ENCODE measurements around the gene HVCN1.
"Not testable (repeated sequence)": the region's sequence is repeated elsewhere in the genome, so short reads cannot be mapped to it uniquely, and the experiment has no call there.

HVCN1 gene

DNA sequence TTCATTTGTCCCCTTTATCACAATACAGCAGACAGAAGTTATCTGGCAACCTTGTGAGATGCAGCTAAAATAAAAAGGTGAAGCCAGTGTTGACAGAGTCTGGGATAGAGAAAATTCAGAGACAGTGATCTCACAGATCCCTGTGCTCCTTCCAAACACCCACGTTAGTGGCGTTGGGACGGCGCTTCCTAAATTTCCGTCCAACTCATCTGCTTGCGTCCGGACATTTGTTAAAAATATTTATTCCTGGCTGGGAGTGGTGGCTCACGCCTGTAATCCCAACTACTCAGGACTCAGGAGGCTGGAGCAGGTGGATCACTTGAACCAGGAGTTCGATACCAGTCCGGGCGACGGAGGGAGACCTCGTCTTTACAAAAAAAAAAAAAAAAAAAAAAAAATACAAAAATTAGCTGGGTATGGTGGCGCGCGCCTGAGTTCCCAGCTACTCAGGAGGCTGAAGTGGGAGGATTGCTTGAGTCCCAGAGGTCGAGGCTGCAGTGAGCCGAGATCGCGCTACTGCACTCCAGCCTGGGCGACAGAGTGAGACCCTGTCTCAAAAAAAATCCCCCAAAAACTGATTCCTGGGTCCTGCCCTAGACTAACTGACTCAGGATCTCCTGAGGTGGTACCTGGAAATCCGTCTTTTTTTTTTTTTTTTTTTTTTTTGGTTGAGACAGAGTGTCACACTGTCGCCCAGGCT, 75.7 kb downstream of the HVCN1 start:
- DNase-seq: peak in 1 of 2 donors; percentile 4
- Histone ChIP-seq H4K91ac (ENCODE audit: low read depth, low read length) (peak overlapping the region; percentile 45), H2BK12ac (ENCODE audit: low read length) (no peak overlapping the region), H3K18ac (ENCODE audit: low read length) (no peak overlapping the region), H3K4me3 (ENCODE audit: low read depth, low read length) (no peak overlapping the region), H4K8ac (ENCODE audit: low read depth, low read length) (peak overlapping the region; percentile 90), H3K27ac (ENCODE audit: low read depth, low read length) (no peak overlapping the region), H3K4me1 (ENCODE audit: control insufficient read depth in 1 of 2, insufficient read depth in 2 of 2, low read length in 2 of 2) (peaks cover 2 to 3% of the 10 kb centered on the region in 2 experiments), H3K27me3 (ENCODE audit: insufficient read depth, low read length) (no peaks in the 10 kb centered on the region), H3K79me1 (ENCODE audit: low read length) (peaks cover 2% of the 10 kb centered on the region), H2BK120ac (ENCODE audit: insufficient read depth, low read length, poor library complexity) (no peak overlapping the region), H2BK5ac (ENCODE audit: low read depth, low read length, poor library complexity) (no peak overlapping the region), H2AK5ac (ENCODE audit: low read length) (no peak overlapping the region), H4K12ac (ENCODE audit: low read depth, low read length) (peak overlapping the region; percentile 31), H3K4ac (ENCODE audit: low read depth, low read length) (no peak overlapping the region), H3K4me2 (ENCODE audit: low read length) (peak overlapping the region; percentile 77), H3K23ac (ENCODE audit: low read length) (no peak overlapping the region), H2AFZ (ENCODE audit: insufficient read depth, low read length, poor library complexity) (peak overlapping the region; percentile 89), H3K9me3 (ENCODE audit: insufficient read depth, low read depth, low read length) (no peaks in the 10 kb centered on the region), H3K9ac (ENCODE audit: low read length) (no peak overlapping the region), H3K14ac (ENCODE audit: low read length) (peak overlapping the region; percentile 62), H3K36me3 (ENCODE audit: control insufficient read depth in 1 of 2, insufficient read depth in 2 of 2, low read length in 2 of 2) (no peaks in the 10 kb centered on the region), H3K79me2 (ENCODE audit: control insufficient read depth, insufficient read depth, low read length, poor library complexity) (no peaks in the 10 kb centered on the region)
- WGBS (ENCODE audit: extremely low coverage, insufficient coverage, insufficient read length): no CpG with 5 or more reads among the region's 23 CpGs

DNA sequence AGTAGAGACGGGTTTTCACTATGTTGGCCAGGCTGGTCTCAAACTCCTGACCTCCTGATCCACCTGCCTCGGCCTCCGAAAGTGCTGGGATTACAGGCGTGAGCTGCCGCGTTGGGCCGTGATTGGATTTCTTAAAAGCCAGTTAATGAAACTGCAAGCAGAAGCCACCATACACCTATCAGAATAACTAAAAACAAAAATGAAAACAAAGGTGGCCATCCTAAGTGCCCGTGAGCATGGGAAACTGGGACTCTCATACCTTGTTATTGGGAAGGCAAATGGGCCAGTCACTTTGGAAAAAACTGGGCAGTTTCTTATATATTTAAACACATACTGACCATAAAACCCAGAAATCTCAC, 82.7 kb downstream of the HVCN1 start:
- no peak overlapping the region for H3K9ac ChIP-seq (ENCODE audit: low read length)
- no peaks in the 10 kb centered on the region for H3K4me1 ChIP-seq (ENCODE audit: control insufficient read depth in 1 of 2, insufficient read depth in 2 of 2, low read length in 2 of 2)
- H3K27me3 ChIP-seq (ENCODE audit: insufficient read depth, low read length): no peaks in the 10 kb centered on the region
- H2BK12ac ChIP-seq (ENCODE audit: low read length): no peak overlapping the region
- H3K14ac ChIP-seq (ENCODE audit: low read length): no peak overlapping the region
- H3K4me2 ChIP-seq (ENCODE audit: low read length): no peak overlapping the region
- WGBS (ENCODE audit: extremely low coverage, insufficient coverage, insufficient read length): no CpG with 5 or more reads among the region's 8 CpGs
- H4K91ac ChIP-seq (ENCODE audit: low read depth, low read length): no peak overlapping the region
- no peaks in the 10 kb centered on the region for H3K36me3 ChIP-seq (ENCODE audit: control insufficient read depth in 1 of 2, insufficient read depth in 2 of 2, low read length in 2 of 2)
- no peak overlapping the region for H2AK5ac ChIP-seq (ENCODE audit: low read length)
- no peak overlapping the region for H2AFZ ChIP-seq (ENCODE audit: insufficient read depth, low read length, poor library complexity)
- no peak overlapping the region for H3K27ac ChIP-seq (ENCODE audit: low read depth, low read length)
- no peak overlapping the region for H3K4ac ChIP-seq (ENCODE audit: low read depth, low read length)
- no peak overlapping the region for H2BK5ac ChIP-seq (ENCODE audit: low read depth, low read length, poor library complexity)
- no peak overlapping the region for H4K12ac ChIP-seq (ENCODE audit: low read depth, low read length)
- H3K23ac ChIP-seq (ENCODE audit: low read length): no peak overlapping the region
- no peak overlapping the region for H3K18ac ChIP-seq (ENCODE audit: low read length)
- H3K79me1 ChIP-seq (ENCODE audit: low read length): no peaks in the 10 kb centered on the region
- no peak for DNase-seq
- H3K9me3 ChIP-seq (ENCODE audit: insufficient read depth, low read depth, low read length): no peaks in the 10 kb centered on the region
- no peak overlapping the region for H2BK120ac ChIP-seq (ENCODE audit: insufficient read depth, low read length, poor library complexity)
- H3K4me3 ChIP-seq (ENCODE audit: low read depth, low read length): no peak overlapping the region
- H4K8ac ChIP-seq (ENCODE audit: low read depth, low read length): no peak overlapping the region
- no peaks in the 10 kb centered on the region for H3K79me2 ChIP-seq (ENCODE audit: control insufficient read depth, insufficient read depth, low read length, poor library complexity)

DNA sequence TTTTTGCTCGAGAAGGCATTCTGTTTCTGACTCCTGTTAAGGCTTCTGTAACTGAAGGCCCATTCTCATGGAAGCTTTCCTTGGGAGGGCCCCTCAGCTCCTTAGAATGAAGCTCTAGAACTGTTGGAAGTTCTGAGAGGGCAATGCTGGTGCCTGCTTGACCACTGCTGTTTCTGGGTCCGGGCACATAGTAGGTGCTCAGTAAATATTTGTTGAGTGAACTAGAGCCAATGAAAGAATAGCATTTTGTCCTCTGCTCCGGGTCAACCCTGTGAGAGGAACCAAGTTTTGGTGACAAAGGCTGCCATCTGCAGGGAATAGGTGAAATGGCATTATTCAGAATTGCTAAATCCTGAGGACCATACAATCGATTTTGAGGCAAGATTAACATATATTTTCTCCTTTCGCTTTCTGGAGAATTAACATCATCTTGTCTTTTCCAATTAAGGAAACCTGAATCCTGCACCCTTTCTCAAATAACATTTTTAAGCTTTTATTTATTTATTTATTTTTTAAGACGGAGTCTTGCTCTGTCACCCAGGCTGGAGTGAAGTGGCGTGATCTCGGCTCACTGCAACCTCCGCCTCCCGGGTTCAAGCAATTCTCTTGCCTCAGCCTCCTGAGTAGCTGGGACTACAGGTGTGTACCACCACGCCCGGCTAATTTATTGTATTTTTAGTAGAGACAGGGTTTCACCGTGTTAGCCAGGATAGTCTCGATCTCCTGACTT, 86.7 kb downstream of the HVCN1 start:
- not testable (repeated sequence) for H3K4me3 ChIP-seq (ENCODE audit: low read depth, low read length); H4K12ac ChIP-seq (ENCODE audit: low read depth, low read length); H2AFZ ChIP-seq (ENCODE audit: insufficient read depth, low read length, poor library complexity); H3K18ac ChIP-seq (ENCODE audit: low read length); H2BK12ac ChIP-seq (ENCODE audit: low read length); H4K91ac ChIP-seq (ENCODE audit: low read depth, low read length); H3K4me1 ChIP-seq (ENCODE audit: control insufficient read depth in 1 of 2, insufficient read depth in 2 of 2, low read length in 2 of 2); H3K4me2 ChIP-seq (ENCODE audit: low read length); H3K27ac ChIP-seq (ENCODE audit: low read depth, low read length); H3K36me3 ChIP-seq (ENCODE audit: control insufficient read depth in 1 of 2, insufficient read depth in 2 of 2, low read length in 2 of 2); H3K79me1 ChIP-seq (ENCODE audit: low read length); H3K79me2 ChIP-seq (ENCODE audit: control insufficient read depth, insufficient read depth, low read length, poor library complexity); H3K27me3 ChIP-seq (ENCODE audit: insufficient read depth, low read length); H3K4ac ChIP-seq (ENCODE audit: low read depth, low read length); H3K14ac ChIP-seq (ENCODE audit: low read length); H2BK5ac ChIP-seq (ENCODE audit: low read depth, low read length, poor library complexity); H4K8ac ChIP-seq (ENCODE audit: low read depth, low read length); H3K9me3 ChIP-seq (ENCODE audit: insufficient read depth, low read depth, low read length); H2AK5ac ChIP-seq (ENCODE audit: low read length); H2BK120ac ChIP-seq (ENCODE audit: insufficient read depth, low read length, poor library complexity); H3K23ac ChIP-seq (ENCODE audit: low read length); H3K9ac ChIP-seq (ENCODE audit: low read length)
- DNase-seq: peak; percentile 31 to 78
- no CpG with 5 or more reads among the region's 14 CpGs for WGBS (ENCODE audit: extremely low coverage, insufficient coverage, insufficient read length)

DNA sequence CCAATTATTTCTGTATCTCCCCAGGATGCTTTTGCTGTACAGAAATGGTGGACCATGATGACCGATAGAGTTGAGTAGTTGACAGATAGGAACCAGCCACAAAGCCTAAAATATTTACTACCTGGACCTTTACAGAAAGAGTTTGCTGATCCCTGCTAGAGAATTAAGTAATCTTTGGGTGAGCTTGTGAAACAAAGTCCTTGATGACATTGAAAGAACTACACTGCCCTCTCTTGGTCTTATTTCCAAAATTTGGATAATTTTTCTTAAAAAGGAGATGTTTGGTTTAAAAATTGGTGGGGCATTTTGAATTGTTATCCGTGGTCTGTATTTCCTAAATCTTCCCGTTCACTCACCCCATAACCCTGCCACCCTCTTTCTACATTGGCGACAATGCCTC, 88.7 kb downstream of the HVCN1 start:
- H3K23ac ChIP-seq (ENCODE audit: low read length): no peak overlapping the region
- DNase-seq: peak in 1 of 2 donors; percentile 91
- no peaks in the 10 kb centered on the region for H3K79me2 ChIP-seq (ENCODE audit: control insufficient read depth, insufficient read depth, low read length, poor library complexity)
- H3K18ac ChIP-seq (ENCODE audit: low read length): no peak overlapping the region
- H2AFZ ChIP-seq (ENCODE audit: insufficient read depth, low read length, poor library complexity): no peak overlapping the region
- no peak overlapping the region for H3K9ac ChIP-seq (ENCODE audit: low read length)
- no peak overlapping the region for H4K91ac ChIP-seq (ENCODE audit: low read depth, low read length)
- H3K4ac ChIP-seq (ENCODE audit: low read depth, low read length): no peak overlapping the region
- H3K27me3 ChIP-seq (ENCODE audit: insufficient read depth, low read length): no peaks in the 10 kb centered on the region
- H3K36me3 ChIP-seq (ENCODE audit: control insufficient read depth in 1 of 2, insufficient read depth in 2 of 2, low read length in 2 of 2): no peaks in the 10 kb centered on the region
- H2BK120ac ChIP-seq (ENCODE audit: insufficient read depth, low read length, poor library complexity): no peak overlapping the region
- no peak overlapping the region for H2BK5ac ChIP-seq (ENCODE audit: low read depth, low read length, poor library complexity)
- no peak overlapping the region for H4K8ac ChIP-seq (ENCODE audit: low read depth, low read length)
- H3K4me1 ChIP-seq (ENCODE audit: control insufficient read depth in 1 of 2, insufficient read depth in 2 of 2, low read length in 2 of 2): no peaks in the 10 kb centered on the region
- WGBS (ENCODE audit: extremely low coverage, insufficient coverage, insufficient read length): no CpG with 5 or more reads among the region's 4 CpGs
- no peak overlapping the region for H2AK5ac ChIP-seq (ENCODE audit: low read length)
- no peak overlapping the region for H3K4me3 ChIP-seq (ENCODE audit: low read depth, low read length)
- no peak overlapping the region for H4K12ac ChIP-seq (ENCODE audit: low read depth, low read length)
- no peak overlapping the region for H3K14ac ChIP-seq (ENCODE audit: low read length)
- H3K4me2 ChIP-seq (ENCODE audit: low read length): no peak overlapping the region
- no peak overlapping the region for H2BK12ac ChIP-seq (ENCODE audit: low read length)
- no peaks in the 10 kb centered on the region for H3K9me3 ChIP-seq (ENCODE audit: insufficient read depth, low read depth, low read length)
- no peaks in the 10 kb centered on the region for H3K79me1 ChIP-seq (ENCODE audit: low read length)
- no peak overlapping the region for H3K27ac ChIP-seq (ENCODE audit: low read depth, low read length)
